HG02973 (cell line): ENCODE results near the gene EBPL.
"Not testable (repeated sequence)": the region's sequence is repeated elsewhere in the genome, so short reads cannot be mapped to it uniquely, and the experiment has no call there.

ENCODE experiments used
- ATAC-seq: cut with Tn5 transposase; IDR thresholded peaks from one replicate; pipeline ENCODE4 v1.9.1; 2021; ENCODE audit warnings: moderate library complexity; ENCODE audit not compliant: unreplicated experiment

EBPL gene

GRCh38 chr13:49690995-49691784 is at the start of gene EBPL:
EBPL (minus strand) TSS chr13:49691486; CDS start chr13:49691424, 62 bp downstream.
- peak; percentile 98 for ATAC-seq

DNA sequence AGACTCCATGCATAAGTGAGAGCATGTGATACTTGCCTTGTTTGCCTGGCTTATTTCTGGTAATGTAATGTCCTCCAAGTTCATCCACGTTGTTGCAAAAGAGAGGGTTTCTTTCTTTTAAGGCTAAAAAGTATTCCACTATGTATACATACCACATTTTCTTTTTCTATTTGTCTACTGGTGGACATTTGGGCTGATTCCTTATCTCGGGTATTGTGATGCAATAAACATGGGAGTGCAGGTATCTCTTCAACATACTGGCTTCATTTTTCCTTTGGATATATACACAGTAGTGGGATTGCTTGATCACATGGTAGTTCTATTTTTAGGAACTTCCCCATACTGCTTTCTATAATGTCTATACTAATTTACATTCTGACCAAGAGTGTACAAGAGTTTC is 49.6 kb upstream of the EBPL start:
- no peak for ATAC-seq

DNA sequence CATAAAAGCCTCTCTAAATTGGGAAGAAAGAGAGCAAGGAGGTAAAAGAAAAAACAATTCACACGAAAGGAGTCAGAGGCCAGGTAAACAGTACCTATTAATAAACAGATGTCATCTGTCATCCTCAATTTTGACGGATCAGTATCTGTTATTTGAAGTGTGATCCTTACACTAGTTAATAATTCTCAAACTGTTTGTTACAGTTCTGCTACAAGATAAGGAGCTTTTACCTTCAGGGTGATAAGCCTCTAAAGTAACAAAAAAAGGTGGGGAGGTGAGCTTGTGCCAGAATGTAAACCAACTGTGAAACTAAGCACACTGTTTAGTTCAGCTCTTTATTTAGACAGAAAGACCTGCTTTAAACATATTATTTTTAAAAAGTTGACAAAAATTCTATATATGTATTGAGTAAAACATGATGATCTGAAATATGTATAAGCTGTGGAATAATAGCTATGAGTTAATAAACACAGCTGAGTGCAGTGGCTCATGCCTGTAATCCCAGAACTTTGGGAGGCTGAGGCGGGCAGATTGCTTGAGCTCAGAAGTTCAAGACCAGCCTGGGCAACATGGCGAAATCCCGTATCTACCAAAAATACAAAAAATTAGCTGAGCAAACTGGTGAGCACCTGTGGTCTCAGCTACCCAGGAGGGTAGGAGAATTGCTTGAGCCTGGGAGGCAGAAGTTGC is 48.4 kb upstream of the EBPL start:
- ATAC-seq = no peak

DNA sequence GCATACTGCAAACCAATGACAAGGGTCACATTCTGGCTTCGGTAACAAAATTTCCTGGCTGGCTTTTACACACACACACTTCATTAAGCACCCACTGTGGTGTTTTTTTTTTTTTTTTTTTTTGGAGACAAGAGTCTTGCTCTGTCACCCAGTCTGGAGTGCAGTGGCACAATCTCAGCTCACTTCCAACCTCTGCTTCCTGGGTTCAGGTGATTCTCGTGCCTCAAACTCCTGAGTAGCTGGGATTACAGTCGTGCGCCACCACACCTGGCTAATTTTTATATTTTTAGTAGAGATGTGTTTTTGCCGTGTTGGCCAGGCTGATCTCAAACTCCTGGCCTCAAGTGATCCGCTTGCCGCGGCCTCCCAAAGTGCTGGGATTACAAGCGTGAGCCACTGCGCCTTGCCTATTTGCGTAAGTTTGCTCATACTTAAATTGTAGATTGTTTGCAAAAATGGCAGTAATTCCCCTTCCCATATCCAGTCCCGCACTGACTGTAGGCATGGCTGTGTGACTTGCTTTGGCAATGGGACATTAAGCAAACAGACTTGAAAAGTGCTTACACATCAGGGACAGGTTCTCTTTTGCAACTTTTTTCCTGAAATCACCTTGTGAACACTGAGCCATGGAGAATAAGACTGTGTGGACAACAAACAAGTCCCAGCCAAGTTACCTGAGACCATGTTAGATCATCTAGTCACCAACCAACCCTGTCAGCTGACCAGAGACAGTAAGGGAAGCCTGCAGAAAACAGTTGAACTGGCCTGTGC is 42.1 kb upstream of the EBPL start:
- no peak for ATAC-seq

DNA sequence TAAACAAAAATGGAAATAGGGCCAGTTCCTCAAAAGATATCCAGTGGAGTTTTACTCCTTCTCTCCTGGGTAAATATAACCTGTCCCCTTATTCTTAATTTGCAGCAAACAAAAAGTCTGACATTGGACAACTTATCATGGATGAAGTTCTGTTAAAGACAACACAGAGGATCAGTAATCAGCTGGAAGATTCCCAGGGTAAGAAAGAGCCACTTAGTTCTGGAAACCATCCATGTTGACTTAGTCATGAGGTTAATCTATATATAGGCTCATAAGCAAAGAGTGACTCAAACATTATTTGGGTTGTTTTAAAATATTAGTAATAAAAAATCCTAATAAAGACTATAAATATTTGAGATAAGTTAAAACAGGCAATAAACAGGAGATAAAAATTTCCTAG is 40.5 kb upstream of the EBPL start:
- ATAC-seq = no peak

DNA sequence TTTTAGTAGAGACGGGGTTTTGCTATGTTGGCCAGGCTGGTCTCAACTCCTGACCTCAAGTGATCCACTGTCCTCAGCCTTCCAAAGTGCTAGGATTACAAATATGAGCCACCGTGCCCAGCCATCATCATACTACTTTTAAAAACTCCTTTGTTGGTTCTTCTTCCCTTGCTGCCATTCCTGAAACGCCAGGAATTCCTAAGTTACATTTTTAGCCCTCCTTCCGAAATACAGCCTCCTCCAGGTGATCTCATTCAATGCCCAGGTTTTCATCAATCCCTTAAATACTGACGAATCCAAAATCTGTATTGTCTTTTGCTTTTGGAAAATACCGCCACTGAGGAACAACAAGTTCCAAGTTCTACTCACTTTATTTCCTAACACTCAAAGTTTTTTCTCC is 25.3 kb upstream of the EBPL start:
- ATAC-seq = no peak

DNA sequence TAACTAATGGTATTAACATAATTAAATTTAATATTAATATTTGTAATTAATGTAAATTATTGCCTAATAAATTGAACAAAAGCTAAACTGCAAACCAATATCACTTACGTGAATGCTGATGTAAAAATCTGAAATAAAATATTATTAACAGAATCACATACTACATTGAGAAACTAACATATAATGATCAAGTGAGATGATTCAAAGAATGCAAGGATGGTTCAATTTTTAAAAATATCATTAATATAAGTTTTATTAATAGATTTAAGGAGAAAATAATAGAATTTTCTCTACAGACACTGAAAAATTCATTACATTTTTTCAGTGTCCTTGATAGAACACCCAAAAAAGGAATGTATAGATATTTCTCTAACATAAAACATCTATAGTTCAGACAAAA is 23.5 kb upstream of the EBPL start:
- no peak for ATAC-seq

DNA sequence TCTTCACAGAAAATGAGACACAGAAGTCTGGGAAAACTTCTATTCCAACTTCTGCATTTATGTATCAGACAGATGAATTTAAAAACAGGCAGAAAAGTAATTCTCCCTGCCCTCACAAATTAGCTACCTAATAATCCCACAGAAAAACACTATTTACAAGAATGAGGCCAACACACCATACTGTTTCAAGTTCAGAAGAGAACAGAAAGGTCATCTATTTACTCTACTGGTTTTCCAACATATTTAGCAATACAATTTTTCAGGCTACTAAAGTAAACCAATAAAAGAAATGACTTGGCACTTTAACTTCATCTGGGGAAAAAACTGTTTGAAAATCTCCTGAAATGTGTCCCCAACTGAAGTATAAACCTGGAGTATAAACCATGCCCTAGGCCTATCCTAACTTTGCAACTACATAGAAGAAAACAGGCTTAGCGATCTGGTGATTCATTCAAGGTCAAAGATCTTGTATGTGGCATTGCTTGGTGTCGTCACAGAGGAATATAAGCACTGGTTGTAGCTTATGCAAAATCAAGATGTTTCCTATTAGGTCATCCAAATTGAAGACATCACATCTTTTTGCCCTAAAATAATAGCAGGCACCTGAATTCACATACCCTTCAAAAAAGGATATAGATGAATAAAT is 20.1 kb upstream of the EBPL start:
- ATAC-seq = no peak

GRCh38 chr13:49704264-49704663 is 13.0 kb upstream of the EBPL start:
- not testable (repeated sequence) for ATAC-seq

- ATAC-seq = no peak
Measured at GRCh38 chr13:49701491-49701890, 10.2 kb upstream of the EBPL start.

DNA sequence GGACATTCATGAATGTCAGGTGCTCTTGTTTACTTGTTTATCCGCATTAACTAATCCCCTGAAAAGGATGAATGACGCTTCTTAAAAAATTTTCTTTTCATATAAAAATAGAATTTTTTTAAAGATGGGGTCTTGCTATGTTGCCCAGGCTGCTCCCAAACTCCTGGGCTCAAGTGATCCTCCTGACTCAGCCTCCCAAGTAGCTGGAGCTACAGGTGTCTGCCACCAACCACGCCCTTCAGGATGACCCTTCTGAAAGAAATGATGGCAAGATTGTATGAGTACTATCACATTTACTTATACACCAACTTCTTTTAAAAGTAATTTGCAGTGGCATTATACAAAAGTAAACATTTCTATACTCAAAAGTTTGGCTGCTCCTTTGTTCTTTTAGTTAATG is 6.2 kb upstream of the EBPL start:
- no peak for ATAC-seq

DNA sequence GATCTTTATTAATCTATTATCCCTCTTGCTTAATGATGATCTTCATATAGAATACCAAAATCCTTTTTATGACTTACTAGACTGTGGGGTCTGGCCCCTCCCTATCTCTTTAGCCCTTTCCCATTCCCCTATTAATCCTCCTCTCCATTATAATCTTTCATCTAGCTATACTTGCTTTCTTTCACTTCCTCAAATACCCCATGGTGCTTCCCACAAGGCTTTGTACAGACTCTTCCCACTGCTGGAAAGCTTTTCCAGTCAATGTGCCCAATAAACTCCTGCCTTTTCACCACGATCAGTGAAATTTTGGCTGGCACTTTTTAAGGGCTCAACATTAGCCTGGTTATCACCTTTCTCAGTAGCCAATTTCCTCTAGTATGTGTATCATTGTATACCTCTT is 3.2 kb upstream of the EBPL start:
- ATAC-seq = no peak

DNA sequence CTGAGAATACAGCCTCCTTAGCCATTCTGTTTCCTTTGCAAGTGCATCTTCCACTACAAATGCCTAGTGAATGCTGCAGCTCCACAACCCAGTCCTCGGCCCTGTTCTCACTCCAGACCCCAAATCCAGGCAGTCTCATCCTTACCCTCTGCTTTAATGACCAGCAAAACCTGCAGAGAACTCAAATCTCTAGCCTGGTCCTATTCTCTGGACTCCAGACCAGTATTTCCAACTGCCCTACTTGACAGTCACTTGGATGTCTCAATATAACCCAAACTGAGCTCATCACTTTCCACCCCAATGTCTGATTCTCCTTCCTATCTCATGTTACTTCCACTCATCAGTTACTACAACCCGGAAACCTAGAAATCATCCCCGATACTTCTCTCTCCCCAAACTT is 2.6 kb upstream of the EBPL start:
- ATAC-seq = no peak

DNA sequence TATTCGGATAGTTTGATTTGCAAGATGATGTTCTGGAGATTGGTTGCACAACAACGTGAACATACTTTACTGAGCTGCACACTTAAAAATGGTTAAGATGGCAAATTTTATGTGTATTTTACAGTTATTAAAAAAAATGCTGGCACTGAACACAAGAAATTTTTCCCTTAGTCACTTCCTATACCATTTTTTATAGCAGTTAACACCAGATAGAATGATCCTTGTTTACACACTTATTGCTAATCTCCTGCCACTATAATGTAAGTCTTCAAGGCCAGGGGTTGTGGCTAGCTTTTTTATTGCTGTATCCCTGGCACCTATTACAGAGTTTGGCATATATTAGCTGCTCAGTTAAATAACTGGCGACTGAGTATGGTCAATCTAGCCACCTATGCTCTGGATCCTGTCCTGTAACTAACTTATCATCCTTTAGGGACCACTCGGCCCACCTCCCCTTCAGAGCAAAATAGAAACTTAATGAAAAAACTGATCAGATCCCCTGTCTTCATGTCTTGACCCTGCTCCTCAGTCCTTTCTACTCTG is 2.0 kb upstream of the EBPL start:
- ATAC-seq = no peak

- ATAC-seq = peak; percentile 22
Measured at GRCh38 chr13:49690133-49690994, 922 bp downstream of the EBPL start.

GRCh38 chr13:49683489-49683888 is 7.8 kb downstream of the EBPL start:
- peak; percentile 68 for ATAC-seq

DNA sequence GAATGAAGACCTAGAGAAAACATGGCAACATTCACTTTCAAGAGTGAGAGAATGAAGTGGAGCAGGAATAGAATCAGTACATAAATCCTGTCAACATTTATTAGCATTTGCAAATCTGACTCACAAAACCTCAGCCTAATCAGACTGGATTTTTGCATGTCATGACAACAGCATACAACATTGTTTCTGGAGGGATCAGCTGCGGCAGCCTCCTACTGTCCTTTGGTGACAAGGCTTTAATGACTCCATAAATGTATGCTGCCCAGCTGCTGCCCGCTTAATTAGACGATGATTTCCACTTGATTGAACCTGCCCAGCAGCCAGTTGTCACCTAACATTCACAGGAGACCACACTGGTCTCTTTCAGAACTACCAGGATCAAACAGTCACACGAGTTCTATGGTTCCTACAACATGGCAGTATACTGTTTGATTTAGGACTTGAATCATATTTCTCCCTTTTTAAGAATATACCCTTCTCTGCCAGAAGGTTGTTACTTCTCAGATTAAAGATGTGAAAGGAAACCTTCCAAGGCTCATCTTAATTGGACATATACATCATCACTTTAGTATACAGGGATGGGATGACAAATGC is 9.3 kb downstream of the EBPL start:
- ATAC-seq = no peak

GRCh38 chr13:49679246-49679645 is 12.0 kb downstream of the EBPL start:
- ATAC-seq = no peak

- no peak for ATAC-seq
Measured at GRCh38 chr13:49678191-49678914, 12.9 kb downstream of the EBPL start.
